HEK293 (cell line): ENCODE results near the gene PFKM.

Source experiments
- CTCF ChIA-PET: fragments of 350-600 bp; formaldehyde crosslinking; extraction: SDS; loops from one replicate; lab custom pipeline; 2021; ENCODE audit warnings: antibody characterized with exemption; lab: Yijun Ruan, JAX
- POLR2A ChIA-PET: fragments of 300-600 bp; formaldehyde crosslinking; extraction: SDS; loops from one replicate; lab custom pipeline; 2020; ENCODE audit warnings: antibody characterized with exemption, inconsistent platforms; lab: Yijun Ruan, JAX
- H3K27ac ChIP-seq: fragments of 200-500 bp; sonication (Bioruptor generic); 2 replicates; pipeline ENCODE4 v1.5.1; 2014; ENCODE audit warnings: low read depth, low read length, control low read depth, inconsistent platforms; ENCODE audit errors: extremely low read depth
- H3K36me3 ChIP-seq, 2 experiments: fragments of 200-500 bp in 1 of 2; sonication (Bioruptor generic) in 1 of 2; 1 replicate in 1 of 2; 2 replicates in 1 of 2; pipeline ENCODE4 v1.5.1; 2014 to 2017; ENCODE audit warnings: inconsistent platforms in 2 of 2, low read length in 2 of 2; ENCODE audit not compliant: control insufficient read depth in 2 of 2, insufficient read depth in 1 of 2
- H3K4me1 ChIP-seq: fragments of 200-500 bp; sonication (Bioruptor generic); 2 replicates; pipeline ENCODE4 v1.5.1; 2014; ENCODE audit warnings: mild to moderate bottlenecking, low read length, inconsistent platforms; ENCODE audit not compliant: control insufficient read depth, insufficient read depth
- H3K4me3 ChIP-seq: 2 replicates; pipeline ENCODE4 v1.5.1; 2011; ENCODE audit warnings: low read depth, mild to moderate bottlenecking, control low read depth, low read length, moderate library complexity
- H3K9me3 ChIP-seq: fragments of 200-500 bp; sonication (Bioruptor generic); 2 replicates; pipeline ENCODE4 v1.5.1; 2014; ENCODE audit warnings: low read depth, low read length, inconsistent platforms; ENCODE audit not compliant: control insufficient read depth, insufficient read depth
- GFI1B ChIP-seq: fragments of 450-650 bp; formaldehyde crosslinking; IDR thresholded peaks from 2 replicates; pipeline ENCODE4 v1.5.1; 2016; ENCODE audit warnings: missing biosample characterization, missing genetic modification characterization
- KLF16 ChIP-seq: fragments of 450-650 bp; formaldehyde crosslinking; IDR thresholded peaks from 2 replicates; pipeline ENCODE4 v1.5.1; 2017; ENCODE audit warnings: missing biosample characterization, missing genetic modification characterization
- KLF8 ChIP-seq: fragments of 450-650 bp; formaldehyde crosslinking; IDR thresholded peaks from 2 replicates; pipeline ENCODE4 v1.5.1; 2016; ENCODE audit warnings: missing biosample characterization, missing genetic modification characterization
- KLF9 ChIP-seq: fragments of 450-650 bp; formaldehyde crosslinking; IDR thresholded peaks from 2 replicates; pipeline ENCODE4 v1.5.1; 2016; ENCODE audit warnings: missing biosample characterization, missing genetic modification characterization, low read depth
- MYNN ChIP-seq: fragments of 450-650 bp; formaldehyde crosslinking; IDR thresholded peaks from 2 replicates; pipeline ENCODE4 v1.5.1; 2016; ENCODE audit warnings: missing biosample characterization, missing genetic modification characterization, borderline replicate concordance
- RBAK ChIP-seq: fragments of 450-650 bp; formaldehyde crosslinking; IDR thresholded peaks from 2 replicates; pipeline ENCODE4 v1.5.1; 2016; ENCODE audit warnings: missing biosample characterization, missing genetic modification characterization
- SALL2 ChIP-seq: fragments of 450-650 bp; formaldehyde crosslinking; IDR thresholded peaks from 2 replicates; pipeline ENCODE4 v1.5.0; 2017; ENCODE audit warnings: missing biosample characterization, mild to moderate bottlenecking, missing genetic modification characterization, borderline replicate concordance
- ZNF10 ChIP-seq: fragments of 450-650 bp; formaldehyde crosslinking; IDR thresholded peaks from 2 replicates; pipeline ENCODE4 v1.5.1; 2017; ENCODE audit warnings: missing biosample characterization, missing genetic modification characterization
- ZNF211 ChIP-seq: fragments of 450-650 bp; formaldehyde crosslinking; IDR thresholded peaks from 2 replicates; pipeline ENCODE4 v1.5.1; 2016; ENCODE audit warnings: low read depth, missing biosample characterization, missing genetic modification characterization
- ZNF341 ChIP-seq: fragments of 450-650 bp; formaldehyde crosslinking; IDR thresholded peaks from 2 replicates; pipeline ENCODE4; 2016; ENCODE audit warnings: low read depth, missing biosample characterization, missing genetic modification characterization
- ZNF350 ChIP-seq: fragments of 450-650 bp; formaldehyde crosslinking; IDR thresholded peaks from 2 replicates; pipeline ENCODE4 v1.5.0; 2017; ENCODE audit warnings: missing biosample characterization, mild to moderate bottlenecking, missing genetic modification characterization
- ZNF354C ChIP-seq: fragments of 450-650 bp; formaldehyde crosslinking; IDR thresholded peaks from 2 replicates; pipeline ENCODE4 v1.5.1; 2016; ENCODE audit warnings: missing biosample characterization, missing genetic modification characterization, low read depth, borderline replicate concordance
- ZNF423 ChIP-seq: fragments of 450-650 bp; formaldehyde crosslinking; IDR thresholded peaks from 2 replicates; pipeline ENCODE4 v1.5.1; 2016; ENCODE audit warnings: missing biosample characterization, missing genetic modification characterization
- ZNF48 ChIP-seq: fragments of 450-650 bp; formaldehyde crosslinking; IDR thresholded peaks from 2 replicates; pipeline ENCODE4 v1.5.1; 2016; ENCODE audit warnings: missing biosample characterization, missing genetic modification characterization
- ZNF514 ChIP-seq: fragments of 450-650 bp; formaldehyde crosslinking; IDR thresholded peaks from 2 replicates; pipeline ENCODE4 v1.5.1; 2016; ENCODE audit warnings: missing biosample characterization, missing genetic modification characterization
- ZNF623 ChIP-seq: fragments of 450-650 bp; formaldehyde crosslinking; IDR thresholded peaks from 2 replicates; pipeline ENCODE4 v1.5.1; 2016; ENCODE audit warnings: missing biosample characterization, missing genetic modification characterization
- ZNF658 ChIP-seq: fragments of 450-650 bp; formaldehyde crosslinking; IDR thresholded peaks from 2 replicates; pipeline ENCODE4; 2016; ENCODE audit warnings: missing biosample characterization, missing genetic modification characterization
- ZNF670 ChIP-seq: fragments of 450-650 bp; formaldehyde crosslinking; IDR thresholded peaks from 2 replicates; pipeline ENCODE4 v1.5.1; 2016; ENCODE audit warnings: missing biosample characterization, missing genetic modification characterization, low read depth
- ZNF776 ChIP-seq: fragments of 450-650 bp; formaldehyde crosslinking; IDR thresholded peaks from 2 replicates; pipeline ENCODE4 v1.5.0; 2017; ENCODE audit warnings: missing biosample characterization, missing genetic modification characterization, borderline replicate concordance
- ZXDB ChIP-seq: fragments of 450-650 bp; formaldehyde crosslinking; IDR thresholded peaks from 2 replicates; pipeline ENCODE4 v1.5.1; 2016; ENCODE audit warnings: missing biosample characterization, missing genetic modification characterization
- TF ChIP-seq, protein P1 (sequence below): fragments of 450-650 bp; formaldehyde crosslinking; IDR thresholded peaks from 2 replicates; pipeline ENCODE4 v1.5.1; 2016; ENCODE audit warnings: missing biosample characterization, missing genetic modification characterization
- TF ChIP-seq, protein P2 (sequence below): fragments of 450-650 bp; formaldehyde crosslinking; IDR thresholded peaks from 2 replicates; pipeline ENCODE4 v1.5.1; 2017; ENCODE audit warnings: missing biosample characterization, missing genetic modification characterization
- TF ChIP-seq, protein P3 (sequence below): fragments of 450-650 bp; formaldehyde crosslinking; IDR thresholded peaks from 2 replicates; pipeline ENCODE4 v1.5.1; 2016; ENCODE audit warnings: missing biosample characterization, missing genetic modification characterization
- TF ChIP-seq, protein P4 (sequence below): fragments of 450-650 bp; formaldehyde crosslinking; IDR thresholded peaks from 2 replicates; pipeline ENCODE4 v1.5.1; 2017; ENCODE audit warnings: missing biosample characterization, missing genetic modification characterization
- TF ChIP-seq, protein P5 (sequence below): fragments of 450-650 bp; formaldehyde crosslinking; IDR thresholded peaks from 2 replicates; pipeline ENCODE4 v1.5.1; 2016; ENCODE audit warnings: missing biosample characterization, missing genetic modification characterization
- TF ChIP-seq, protein P6 (sequence below): fragments of 450-650 bp; formaldehyde crosslinking; IDR thresholded peaks from 2 replicates; pipeline ENCODE4 v1.5.1; 2017; ENCODE audit warnings: missing biosample characterization, missing genetic modification characterization

The PFKM gene

DNA sequence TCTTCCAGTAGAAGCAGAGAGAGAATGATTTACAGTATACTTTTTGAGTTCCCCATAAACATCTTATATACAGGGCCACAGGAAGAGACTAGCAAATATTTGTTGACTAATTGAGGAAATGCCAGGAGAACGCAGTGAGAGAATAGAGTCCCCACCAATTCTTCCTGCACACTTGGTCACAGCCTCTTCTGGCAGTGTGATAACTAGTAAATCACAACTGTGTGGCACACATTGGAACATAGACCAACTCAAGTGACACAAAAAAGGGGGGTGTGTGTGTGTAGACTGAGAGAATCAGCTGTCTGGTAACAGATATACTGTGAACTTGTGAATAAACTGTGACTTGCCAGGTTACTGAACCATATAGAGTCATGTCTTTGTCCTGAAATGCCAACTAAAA is 10.2 kb downstream of the PFKM start (continued):
- TF ChIP-seq, protein P1, sequence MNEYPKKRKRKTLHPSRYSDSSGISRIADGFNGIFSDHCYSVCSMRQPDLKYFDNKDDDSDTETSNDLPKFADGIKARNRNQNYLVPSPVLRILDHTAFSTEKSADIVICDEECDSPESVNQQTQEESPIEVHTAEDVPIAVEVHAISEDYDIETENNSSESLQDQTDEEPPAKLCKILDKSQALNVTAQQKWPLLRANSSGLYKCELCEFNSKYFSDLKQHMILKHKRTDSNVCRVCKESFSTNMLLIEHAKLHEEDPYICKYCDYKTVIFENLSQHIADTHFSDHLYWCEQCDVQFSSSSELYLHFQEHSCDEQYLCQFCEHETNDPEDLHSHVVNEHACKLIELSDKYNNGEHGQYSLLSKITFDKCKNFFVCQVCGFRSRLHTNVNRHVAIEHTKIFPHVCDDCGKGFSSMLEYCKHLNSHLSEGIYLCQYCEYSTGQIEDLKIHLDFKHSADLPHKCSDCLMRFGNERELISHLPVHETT (tag by site-specific recombination) = no peak
- TF ChIP-seq KLF16 = no peak
- no peak for TF ChIP-seq ZNF658 (tag by site-specific recombination)
- TF ChIP-seq KLF8 (tag by site-specific recombination) = no peak
- no peak for TF ChIP-seq ZNF341
- no peak for TF ChIP-seq ZNF514
- no peak for TF ChIP-seq ZNF776
- no peak for TF ChIP-seq SALL2 (tag by site-specific recombination)
- TF ChIP-seq, protein P2, sequence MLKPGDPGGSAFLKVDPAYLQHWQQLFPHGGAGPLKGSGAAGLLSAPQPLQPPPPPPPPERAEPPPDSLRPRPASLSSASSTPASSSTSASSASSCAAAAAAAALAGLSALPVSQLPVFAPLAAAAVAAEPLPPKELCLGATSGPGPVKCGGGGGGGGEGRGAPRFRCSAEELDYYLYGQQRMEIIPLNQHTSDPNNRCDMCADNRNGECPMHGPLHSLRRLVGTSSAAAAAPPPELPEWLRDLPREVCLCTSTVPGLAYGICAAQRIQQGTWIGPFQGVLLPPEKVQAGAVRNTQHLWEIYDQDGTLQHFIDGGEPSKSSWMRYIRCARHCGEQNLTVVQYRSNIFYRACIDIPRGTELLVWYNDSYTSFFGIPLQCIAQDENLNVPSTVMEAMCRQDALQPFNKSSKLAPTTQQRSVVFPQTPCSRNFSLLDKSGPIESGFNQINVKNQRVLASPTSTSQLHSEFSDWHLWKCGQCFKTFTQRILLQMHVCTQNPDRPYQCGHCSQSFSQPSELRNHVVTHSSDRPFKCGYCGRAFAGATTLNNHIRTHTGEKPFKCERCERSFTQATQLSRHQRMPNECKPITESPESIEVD = no peak
- no peak for TF ChIP-seq KLF9 (tag by site-specific recombination)
- TF ChIP-seq ZXDB = no peak
- TF ChIP-seq, protein P3, sequence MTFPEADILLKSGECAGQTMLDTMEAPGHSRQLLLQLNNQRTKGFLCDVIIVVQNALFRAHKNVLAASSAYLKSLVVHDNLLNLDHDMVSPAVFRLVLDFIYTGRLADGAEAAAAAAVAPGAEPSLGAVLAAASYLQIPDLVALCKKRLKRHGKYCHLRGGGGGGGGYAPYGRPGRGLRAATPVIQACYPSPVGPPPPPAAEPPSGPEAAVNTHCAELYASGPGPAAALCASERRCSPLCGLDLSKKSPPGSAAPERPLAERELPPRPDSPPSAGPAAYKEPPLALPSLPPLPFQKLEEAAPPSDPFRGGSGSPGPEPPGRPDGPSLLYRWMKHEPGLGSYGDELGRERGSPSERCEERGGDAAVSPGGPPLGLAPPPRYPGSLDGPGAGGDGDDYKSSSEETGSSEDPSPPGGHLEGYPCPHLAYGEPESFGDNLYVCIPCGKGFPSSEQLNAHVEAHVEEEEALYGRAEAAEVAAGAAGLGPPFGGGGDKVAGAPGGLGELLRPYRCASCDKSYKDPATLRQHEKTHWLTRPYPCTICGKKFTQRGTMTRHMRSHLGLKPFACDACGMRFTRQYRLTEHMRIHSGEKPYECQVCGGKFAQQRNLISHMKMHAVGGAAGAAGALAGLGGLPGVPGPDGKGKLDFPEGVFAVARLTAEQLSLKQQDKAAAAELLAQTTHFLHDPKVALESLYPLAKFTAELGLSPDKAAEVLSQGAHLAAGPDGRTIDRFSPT = no peak

DNA sequence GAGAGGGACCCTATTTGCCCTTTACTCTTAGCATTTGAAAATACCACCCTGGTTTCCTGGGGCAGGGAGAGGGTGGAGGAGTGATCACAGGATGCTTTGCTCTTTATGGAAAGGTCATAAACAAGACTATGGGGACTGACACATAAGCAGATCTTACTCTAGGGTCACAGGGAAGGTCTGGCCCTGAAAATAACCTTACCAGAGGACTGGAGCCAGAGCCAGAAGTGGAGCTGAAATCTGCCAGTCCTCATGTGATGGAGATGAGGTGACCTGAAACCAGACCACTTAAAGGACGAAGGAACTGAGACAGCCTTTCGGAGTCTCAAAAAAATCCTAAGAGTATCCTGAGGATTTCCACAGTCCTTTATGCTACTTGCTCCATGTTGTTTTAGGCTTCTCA is 12.4 kb downstream of the PFKM start:
- Histone ChIP-seq H3K36me3 (peaks cover 13 to 85% of the 10 kb centered on the region in 2 experiments; a peak in 2 of 3 replicates), H3K4me1 (no peaks in the 10 kb centered on the region), H3K4me3 (no peak overlapping the region), H3K9me3 (no peaks in the 10 kb centered on the region), H3K27ac (no peak overlapping the region)
- ChIA-PET POLR2A (no interaction called here), CTCF (interaction anchor here (0.9 kb wide), 1 partner anchor 58 kb away, joined by 7 read pairs; no protein-coding TSS in a partner anchor)
- TF ChIP-seq, protein P4, sequence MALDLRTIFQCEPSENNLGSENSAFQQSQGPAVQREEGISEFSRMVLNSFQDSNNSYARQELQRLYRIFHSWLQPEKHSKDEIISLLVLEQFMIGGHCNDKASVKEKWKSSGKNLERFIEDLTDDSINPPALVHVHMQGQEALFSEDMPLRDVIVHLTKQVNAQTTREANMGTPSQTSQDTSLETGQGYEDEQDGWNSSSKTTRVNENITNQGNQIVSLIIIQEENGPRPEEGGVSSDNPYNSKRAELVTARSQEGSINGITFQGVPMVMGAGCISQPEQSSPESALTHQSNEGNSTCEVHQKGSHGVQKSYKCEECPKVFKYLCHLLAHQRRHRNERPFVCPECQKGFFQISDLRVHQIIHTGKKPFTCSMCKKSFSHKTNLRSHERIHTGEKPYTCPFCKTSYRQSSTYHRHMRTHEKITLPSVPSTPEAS = no peak
- TF ChIP-seq ZNF354C (no peak), ZNF10 (tag by site-specific recombination) (no peak), RBAK (no peak), GFI1B (tag by site-specific recombination) (no peak), ZNF670 (no peak), MYNN (no peak), ZNF623 (tag by site-specific recombination) (no peak), ZNF350 (tag by site-specific recombination) (no peak), ZNF423 (tag by site-specific recombination) (no peak), ZNF48 (no peak), ZNF211 (tag by site-specific recombination) (no peak)
- TF ChIP-seq, protein P5, sequence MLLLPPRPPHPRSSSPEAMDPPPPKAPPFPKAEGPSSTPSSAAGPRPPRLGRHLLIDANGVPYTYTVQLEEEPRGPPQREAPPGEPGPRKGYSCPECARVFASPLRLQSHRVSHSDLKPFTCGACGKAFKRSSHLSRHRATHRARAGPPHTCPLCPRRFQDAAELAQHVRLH (tag by site-specific recombination) = no peak
- TF ChIP-seq, protein P6, sequence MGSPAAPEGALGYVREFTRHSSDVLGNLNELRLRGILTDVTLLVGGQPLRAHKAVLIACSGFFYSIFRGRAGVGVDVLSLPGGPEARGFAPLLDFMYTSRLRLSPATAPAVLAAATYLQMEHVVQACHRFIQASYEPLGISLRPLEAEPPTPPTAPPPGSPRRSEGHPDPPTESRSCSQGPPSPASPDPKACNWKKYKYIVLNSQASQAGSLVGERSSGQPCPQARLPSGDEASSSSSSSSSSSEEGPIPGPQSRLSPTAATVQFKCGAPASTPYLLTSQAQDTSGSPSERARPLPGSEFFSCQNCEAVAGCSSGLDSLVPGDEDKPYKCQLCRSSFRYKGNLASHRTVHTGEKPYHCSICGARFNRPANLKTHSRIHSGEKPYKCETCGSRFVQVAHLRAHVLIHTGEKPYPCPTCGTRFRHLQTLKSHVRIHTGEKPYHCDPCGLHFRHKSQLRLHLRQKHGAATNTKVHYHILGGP (tag by site-specific recombination) = no peak
